WTC11 (cell line): ENCODE results near the gene POGLUT2. TPM values are rescaled to one million over a fixed set of nuclear protein-coding genes. Genes with fewer than 3 reads are reported as not detected.

ENCODE experiments used
- ATAC-seq: fragments of 200-7000 bp; cut with Tn5 transposase; 2 replicates; pipeline ENCODE4 v1.10.0; 2021; ENCODE audit warnings: mild to moderate bottlenecking, moderate library complexity
- CTCF ChIA-PET: fragments of 300-600 bp; sonication (Branson Sonifier 250); formaldehyde crosslinking; loops from one replicate; lab custom pipeline; 2021; ENCODE audit warnings: antibody characterized with exemption; lab: Charles Lee
- POLR2A ChIA-PET: fragments of 350-600 bp; sonication (Branson Sonifier 250); formaldehyde crosslinking; loops from one replicate; lab custom pipeline; 2021; ENCODE audit warnings: antibody characterized with exemption; lab: Charles Lee
- DNase-seq: peaks from one replicate; pipeline ENCODE4 v3.0.0; 2021; ENCODE audit warnings: low spot score
- H3K27ac Mint-ChIP-seq: 2 replicates; pipeline ENCODE4 v1.8.0; 2021; ENCODE audit warnings: mixed read lengths
- H3K27me3 Mint-ChIP-seq: 2 replicates; pipeline ENCODE4 v1.8.0; 2021; ENCODE audit warnings: low read depth, mild to moderate bottlenecking, moderate library complexity, mixed read lengths
- H3K36me3 Mint-ChIP-seq: 2 replicates; pipeline ENCODE4 v1.8.0; 2021; ENCODE audit warnings: mixed read lengths
- H3K4me1 Mint-ChIP-seq: 2 replicates; pipeline ENCODE4 v1.8.0; 2022; ENCODE audit warnings: mixed read lengths
- H3K4me3 Mint-ChIP-seq: 2 replicates; pipeline ENCODE4 v1.8.0; 2021; ENCODE audit warnings: mild to moderate bottlenecking, moderate library complexity, mixed read lengths
- H3K9me3 Mint-ChIP-seq: 2 replicates; pipeline ENCODE4 v1.8.0; 2021; ENCODE audit warnings: mixed read lengths
- ATF6 ChIP-seq: sonication (generic); formaldehyde crosslinking; IDR thresholded peaks from 2 replicates; pipeline ENCODE4 v1.8.1; 2023; ENCODE audit warnings: mild to moderate bottlenecking, missing genetic modification reagents
- CTCF ChIP-seq: fragments of 200-600 bp; IDR thresholded peaks from 2 replicates; pipeline ENCODE4 v1.8.0; 2022; ENCODE audit warnings: antibody characterized with exemption
- ERG ChIP-seq: fragments of 250-450 bp; sonication (Bioruptor Pico); IDR thresholded peaks from 2 replicates; pipeline ENCODE4 v1.8.0; 2021; ENCODE audit warnings: mild to moderate bottlenecking
- ETV6 ChIP-seq: sonication (generic); formaldehyde crosslinking; IDR thresholded peaks from 2 replicates; pipeline ENCODE4 v1.8.1; 2022; ENCODE audit warnings: mild to moderate bottlenecking, missing genetic modification reagents
- FOXK1 ChIP-seq: sonication (generic); formaldehyde crosslinking; IDR thresholded peaks from 2 replicates; pipeline ENCODE4 v1.8.0; 2022; ENCODE audit warnings: mild to moderate bottlenecking, moderate library complexity, missing genetic modification reagents
- JUN ChIP-seq: sonication (generic); formaldehyde crosslinking; IDR thresholded peaks from 2 replicates; pipeline ENCODE4 v1.8.0; 2023; ENCODE audit warnings: mild to moderate bottlenecking, missing genetic modification reagents
- SP1 ChIP-seq: sonication (generic); formaldehyde crosslinking; conservative IDR thresholded peaks from 2 replicates; pipeline ENCODE4 v1.8.1; 2022; ENCODE audit warnings: missing genetic modification reagents
- USF2 ChIP-seq: sonication (generic); formaldehyde crosslinking; IDR thresholded peaks from 2 replicates; pipeline ENCODE4 v1.8.1; 2023; ENCODE audit warnings: mild to moderate bottlenecking, missing genetic modification reagents, moderate library complexity
- ZBTB21 ChIP-seq: sonication (generic); formaldehyde crosslinking; IDR thresholded peaks from 2 replicates; pipeline ENCODE4 v1.8.1; 2023; ENCODE audit warnings: mild to moderate bottlenecking, missing genetic modification reagents, borderline replicate concordance
- ZNF671 ChIP-seq: fragments of 250-450 bp; sonication (Bioruptor Pico); IDR thresholded peaks from 2 replicates; pipeline ENCODE4 v1.8.0; 2021; ENCODE audit warnings: mild to moderate bottlenecking
- total RNA-seq: library from RNA; stranded (reverse); gene quantifications from 3 replicates; pipeline ENCODE4 v1.2.3, GENCODE V29; 2021

The POGLUT2 gene
- total RNA-seq, 1 experiment from 2014 or later: 17.2 TPM

- TF ChIP-seq ETV6 (CRISPR knock-in tag): peak; percentile 63
- peak; percentile 81 for TF ChIP-seq USF2 (CRISPR knock-in tag)
- TF ChIP-seq JUN: no peak
- no peak for TF ChIP-seq ATF6
- TF ChIP-seq FOXK1 (CRISPR knock-in tag): peak; percentile 91
- peak; percentile 48 for TF ChIP-seq SP1 (CRISPR knock-in tag)
- TF ChIP-seq ERG: no peak
- TF ChIP-seq ZNF671 (CRISPR knock-in tag): no peak
These were observed at the start of gene POGLUT2, which contains the start of gene BIVM (continued) for GRCh38 chr13:102798581-102799425.

GRCh38 chr13:102847272-102848234, 48.8 kb upstream of the POGLUT2 start:
- ATAC-seq: no peak
- peak overlapping the region; percentile 93; the same call in 1 of the 2 replicates for H3K27ac Mint-ChIP-seq

More at GRCh38 chr13:102847272-102848234, 48.8 kb upstream of the POGLUT2 start:
- no peaks in the 10 kb centered on the region for H3K27me3 Mint-ChIP-seq
- H3K4me1 Mint-ChIP-seq: peaks cover 12% of the 10 kb centered on the region
- H3K4me3 Mint-ChIP-seq: peak overlapping the region; percentile 95
- TF ChIP-seq CTCF (peak; percentile 58), ZBTB21 (CRISPR knock-in tag) (no peak)
- H3K9me3 Mint-ChIP-seq: no peaks in the 10 kb centered on the region
- H3K36me3 Mint-ChIP-seq: no peaks in the 10 kb centered on the region
- DNase-seq: no peak
- ChIA-PET CTCF (interaction anchor here (0.6 to 1.3 kb wide), 4 partner anchors 23 to 410 kb away, joined by 3 to 7 read pairs (median 6); no protein-coding TSS in a partner anchor), POLR2A (interaction anchor here (2.4 kb wide), 1 partner anchor 251 kb away, joined by 15 read pairs; the partner anchor contains the start of gene TPP2)
